GM21576 (cell line): ENCODE data around the gene SLC25A36.

ENCODE experiments used
- ATAC-seq: cut with Tn5 transposase; IDR thresholded peaks from one replicate; pipeline ENCODE4 v1.9.1; 2021; ENCODE audit warnings: mild to moderate bottlenecking, moderate library complexity; ENCODE audit not compliant: unreplicated experiment

Gene SLC25A36, protein sequence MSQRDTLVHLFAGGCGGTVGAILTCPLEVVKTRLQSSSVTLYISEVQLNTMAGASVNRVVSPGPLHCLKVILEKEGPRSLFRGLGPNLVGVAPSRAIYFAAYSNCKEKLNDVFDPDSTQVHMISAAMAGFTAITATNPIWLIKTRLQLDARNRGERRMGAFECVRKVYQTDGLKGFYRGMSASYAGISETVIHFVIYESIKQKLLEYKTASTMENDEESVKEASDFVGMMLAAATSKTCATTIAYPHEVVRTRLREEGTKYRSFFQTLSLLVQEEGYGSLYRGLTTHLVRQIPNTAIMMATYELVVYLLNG

GRCh38 chr3:140941434-140942220 is at the start of gene SLC25A36:
Gene SLC25A36 (plus strand): TSS chr3:140941836. CDS start chr3:140942055, 219 bp downstream.
- ATAC-seq: peak; percentile 98

GRCh38 chr3:140896997-140897396 is 44.6 kb upstream of the SLC25A36 start:
- ATAC-seq: no peak

- ATAC-seq: no peak
Measured at GRCh38 chr3:140898340-140899180, 43.1 kb upstream of the SLC25A36 start.

- no peak for ATAC-seq
Measured at GRCh38 chr3:140899363-140899762, 42.3 kb upstream of the SLC25A36 start.

DNA sequence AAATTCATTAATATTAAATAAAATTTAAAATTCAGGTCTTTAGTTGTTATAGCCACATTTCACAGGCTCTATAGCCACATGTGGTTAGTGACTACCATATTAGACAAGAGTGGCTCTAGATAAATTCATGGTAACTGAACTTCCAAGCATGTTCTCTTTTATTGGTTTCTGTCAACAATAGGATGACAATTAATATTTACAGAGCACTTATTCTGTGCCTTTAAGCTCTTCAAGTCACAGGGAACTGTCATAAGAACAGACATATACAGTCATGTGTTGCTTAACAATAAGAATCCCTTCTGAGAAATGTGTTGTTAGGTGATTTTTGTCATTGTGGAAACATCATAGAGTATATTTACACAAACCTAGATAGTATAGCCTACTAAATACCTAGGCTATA is 38.8 kb upstream of the SLC25A36 start:
- no peak for ATAC-seq

DNA sequence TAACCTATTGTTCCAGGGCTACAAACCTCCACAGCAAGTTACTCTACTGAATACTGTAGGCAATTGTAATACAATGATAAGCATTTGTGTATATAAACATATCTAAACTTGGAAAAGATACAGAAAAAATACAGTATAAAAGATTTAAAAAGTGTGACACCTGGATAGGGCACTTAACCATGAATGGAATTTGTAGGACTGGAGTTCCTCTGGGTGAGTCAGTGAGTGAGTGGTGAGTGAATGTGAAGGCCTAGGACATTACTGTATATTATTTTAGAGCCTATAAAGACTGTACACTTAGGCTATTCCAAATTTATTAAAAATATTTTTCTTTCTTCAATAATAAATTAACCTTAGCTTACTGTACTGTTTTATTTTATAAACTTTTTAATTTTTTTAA is 38.4 kb upstream of the SLC25A36 start:
- ATAC-seq: no peak

DNA sequence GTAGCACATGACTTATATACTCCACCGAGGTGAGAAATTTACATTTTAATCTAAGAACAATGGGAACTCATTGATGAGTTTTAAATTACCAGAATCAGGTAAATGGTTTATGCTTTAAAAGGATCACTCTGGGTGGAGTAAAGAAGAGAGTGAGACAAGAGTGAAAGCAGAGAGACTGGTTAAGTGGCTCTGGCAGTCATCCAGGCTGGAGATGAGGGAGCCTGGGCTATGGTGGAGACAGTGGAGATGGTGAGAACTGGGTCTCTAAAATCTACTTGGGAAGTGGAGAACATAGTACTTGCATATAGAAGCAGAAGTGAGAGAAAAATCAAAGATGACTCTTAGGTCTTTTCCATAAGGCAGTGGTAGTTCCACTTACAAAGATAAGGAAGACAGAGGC is 37.1 kb upstream of the SLC25A36 start:
- no peak for ATAC-seq

GRCh38 chr3:140905559-140905958 is 36.1 kb upstream of the SLC25A36 start:
- no peak for ATAC-seq

GRCh38 chr3:140906785-140907184 is 34.9 kb upstream of the SLC25A36 start:
- ATAC-seq: no peak

GRCh38 chr3:140910860-140911259 is 30.8 kb upstream of the SLC25A36 start:
- ATAC-seq: no peak

GRCh38 chr3:140911822-140912221 is 29.8 kb upstream of the SLC25A36 start:
- ATAC-seq: no peak

GRCh38 chr3:140913728-140914127 is 27.9 kb upstream of the SLC25A36 start:
- ATAC-seq: no peak

- ATAC-seq: no peak
Measured at GRCh38 chr3:140914384-140914945, 27.2 kb upstream of the SLC25A36 start.

DNA sequence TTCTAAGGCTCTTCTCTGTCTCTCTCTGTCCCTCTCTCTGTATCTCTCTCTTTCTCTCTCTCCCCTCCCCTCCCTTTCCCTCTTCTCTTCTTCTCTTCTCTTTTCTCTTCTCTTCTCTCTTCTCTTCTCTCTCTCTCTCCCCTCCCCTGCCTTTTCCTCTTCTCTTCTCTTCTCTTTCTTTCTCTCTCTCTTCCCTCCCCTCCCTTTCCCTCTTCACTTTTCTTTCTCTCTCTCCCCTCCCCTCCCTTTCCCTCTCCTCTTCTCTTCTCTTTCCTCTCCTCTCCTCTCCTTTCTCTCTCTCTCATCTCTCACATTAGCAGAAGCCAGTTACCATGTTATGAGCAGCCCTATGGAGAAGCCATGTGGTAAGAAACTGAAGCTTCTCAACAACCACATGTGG is 25.0 kb upstream of the SLC25A36 start:
- ATAC-seq: no peak

DNA sequence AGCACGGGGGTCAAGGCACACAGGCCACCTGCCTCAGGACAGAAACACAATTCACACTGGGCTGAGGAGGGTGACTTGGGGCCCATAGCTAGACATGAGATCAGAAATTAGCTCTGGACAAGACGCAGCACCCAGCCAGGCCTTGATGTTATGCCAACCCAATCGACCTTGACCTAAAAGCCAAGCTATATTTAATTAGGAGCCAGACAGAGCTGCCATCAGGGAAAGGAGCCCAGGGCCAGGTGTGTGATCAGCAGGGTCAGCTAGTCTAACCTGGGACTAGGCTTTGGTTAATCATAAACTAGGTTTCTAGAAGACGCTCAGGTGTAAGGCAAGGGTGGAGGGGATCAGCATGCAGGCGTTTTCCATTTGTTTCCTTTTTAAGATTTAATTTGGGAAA is 23.9 kb upstream of the SLC25A36 start:
- ATAC-seq: no peak

- ATAC-seq: no peak
Measured at GRCh38 chr3:140920029-140920428, 21.6 kb upstream of the SLC25A36 start.

GRCh38 chr3:140922634-140923033 is 19.0 kb upstream of the SLC25A36 start:
- no peak for ATAC-seq

DNA sequence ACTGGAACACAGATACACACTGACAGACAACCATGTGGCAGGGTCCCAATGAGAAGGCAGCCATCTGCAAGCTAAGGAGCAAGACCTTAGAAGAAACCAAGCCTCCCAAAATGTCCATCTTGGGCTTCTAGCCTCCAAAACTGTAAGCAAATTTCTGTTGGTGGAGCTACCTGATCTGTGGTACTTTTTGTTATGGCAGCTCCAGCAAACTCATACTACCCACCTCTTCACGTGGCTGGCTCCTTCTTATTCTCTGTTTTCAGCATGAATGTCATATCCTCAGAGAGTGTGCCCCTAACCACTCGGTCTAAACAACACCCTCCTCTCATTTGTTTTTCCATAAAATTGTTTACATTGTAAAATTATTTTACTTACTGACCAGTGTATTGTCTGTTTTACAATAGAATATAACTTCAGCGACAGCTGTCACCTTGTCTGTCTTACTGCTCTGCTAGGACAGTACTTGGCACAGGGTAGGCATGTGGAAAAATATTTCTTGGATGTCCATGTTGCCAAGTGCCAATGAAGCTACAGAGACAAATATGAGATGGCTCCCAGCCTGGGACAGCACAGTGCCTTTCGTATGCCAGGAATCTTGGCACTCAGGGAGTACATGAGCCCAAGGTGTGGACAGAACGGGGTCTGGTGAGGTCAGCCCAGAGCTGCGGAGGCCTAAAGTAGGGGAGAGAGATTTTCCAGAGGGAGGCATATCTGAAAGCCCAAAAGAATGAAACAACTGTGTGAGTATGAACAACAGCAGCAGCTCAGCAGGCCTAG is 17.4 kb upstream of the SLC25A36 start:
- ATAC-seq: no peak

DNA sequence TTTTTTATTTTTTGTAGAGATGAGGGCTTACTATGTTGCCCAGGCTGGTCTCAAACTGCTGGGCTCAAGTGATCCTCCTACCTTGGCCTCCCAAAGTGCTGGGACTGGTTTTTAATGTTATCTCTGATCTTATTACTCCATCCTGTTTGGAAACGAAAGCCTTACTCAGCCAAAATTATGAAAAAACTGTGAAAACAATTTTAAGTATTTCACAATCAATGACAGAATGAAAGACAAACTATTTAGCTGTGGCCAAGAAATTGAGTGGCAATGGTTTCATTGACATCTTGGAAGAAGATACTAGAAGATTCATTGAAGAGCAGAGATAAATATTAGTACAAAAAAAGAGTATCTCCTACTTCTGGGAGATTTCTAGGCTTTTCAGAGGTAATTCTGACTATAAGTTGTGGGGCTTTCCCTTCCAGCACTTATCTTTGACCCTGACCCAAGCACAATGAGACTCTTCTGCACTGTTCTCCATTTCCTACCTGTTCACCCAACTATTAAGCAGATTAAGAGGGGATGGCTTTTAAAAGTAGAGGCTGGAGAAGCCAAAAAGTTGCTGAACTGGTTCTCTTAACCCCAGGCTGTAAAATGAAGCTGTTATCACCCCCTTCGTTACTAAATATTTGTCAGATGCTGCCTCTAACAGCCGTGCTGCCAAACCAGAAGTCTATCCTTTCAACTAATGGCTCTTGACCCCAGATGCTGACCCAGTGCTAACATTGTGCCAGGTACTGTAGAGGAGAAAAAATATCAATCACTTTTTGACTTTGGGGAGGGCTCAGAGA is 14.2 kb upstream of the SLC25A36 start:
- ATAC-seq: no peak

- ATAC-seq: no peak
Measured at GRCh38 chr3:140929446-140929845, 12.2 kb upstream of the SLC25A36 start.
